Hematopoietic multipotent progenitor cell treated with erythropoietin and hydrocortisone succinate and interleukin-3 and kit ligand, for 17 days (in vitro differentiated cells): ENCODE data around the gene ALMS1.
"Not testable (repeated sequence)": the region's sequence is repeated elsewhere in the genome, so short reads cannot be mapped to it uniquely, and the experiment has no call there.

Experiments used
- DNase-seq: peaks from one replicate; pipeline ENCODE4 v3.0.0-alpha.2; 2015; ENCODE audit warnings: low spot score

ALMS1 gene

DNA sequence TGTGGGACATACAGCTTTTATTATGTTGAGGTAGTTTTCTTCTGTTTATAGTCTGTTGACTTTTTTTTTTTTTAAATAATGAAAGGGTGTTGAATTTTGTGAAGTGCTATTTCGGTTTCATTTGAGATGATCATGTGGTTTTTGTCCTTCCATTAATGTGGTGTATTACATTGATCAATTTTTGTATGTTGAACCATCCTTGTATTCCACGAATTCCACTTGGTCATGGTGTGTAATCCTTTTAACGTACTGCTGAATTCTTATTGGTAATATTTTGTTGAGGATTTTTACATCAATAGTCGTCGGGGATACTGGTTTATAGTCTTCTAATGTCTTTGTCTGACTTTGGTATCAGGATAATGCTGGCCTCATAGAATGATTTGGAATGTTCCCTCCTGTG lies 18.8 kb downstream of the ALMS1 start:
- no peak for DNase-seq

DNA sequence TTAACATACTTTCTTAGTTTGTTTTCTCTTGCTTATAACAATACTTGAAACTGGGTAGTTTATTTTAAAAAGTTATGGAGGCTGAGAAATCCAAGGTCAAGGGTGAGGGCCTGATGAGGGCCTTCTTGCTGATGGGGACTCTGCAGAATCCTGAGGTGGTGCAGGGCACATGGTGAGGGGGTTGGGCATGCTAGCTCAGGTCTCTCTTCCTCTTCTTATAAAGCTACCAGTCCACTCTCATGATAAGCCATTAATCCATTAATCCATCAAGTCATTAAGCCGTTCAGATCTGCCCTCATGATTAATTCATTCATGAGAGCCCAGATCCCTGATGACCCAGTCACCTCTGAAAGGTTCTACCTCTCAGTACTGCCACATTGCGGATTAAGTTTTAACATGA lies 21.4 kb downstream of the ALMS1 start:
- no peak for DNase-seq

GRCh38 chr2:73408198-73408597 lies 22.6 kb downstream of the ALMS1 start:
- no peak for DNase-seq

GRCh38 chr2:73414696-73415095 lies 29.1 kb downstream of the ALMS1 start:
- no peak for DNase-seq

DNA sequence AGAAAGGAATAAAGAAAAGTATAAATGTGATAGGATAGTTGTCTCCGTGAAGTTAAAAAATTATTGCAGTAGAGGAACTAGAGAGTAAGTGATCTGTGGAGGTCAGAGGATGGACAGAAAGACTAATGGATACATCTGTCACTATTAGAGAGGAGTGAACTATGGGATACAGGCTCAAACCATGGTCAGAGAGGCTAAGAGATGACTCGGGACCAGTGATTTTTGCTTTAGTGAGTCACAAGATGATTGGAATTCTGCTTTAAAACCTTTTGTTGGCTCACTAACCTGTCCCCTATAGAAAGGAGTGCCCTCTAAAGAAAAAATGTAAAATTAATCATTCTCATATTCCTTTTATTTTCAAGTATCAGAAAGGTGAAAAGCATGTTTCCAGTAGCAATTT lies 30.3 kb downstream of the ALMS1 start:
- DNase-seq, result no peak

- no peak for DNase-seq
These were observed 32.7 kb downstream of the ALMS1 start for GRCh38 chr2:73418343-73418742.

- DNase-seq, result no peak
These were observed 38.3 kb downstream of the ALMS1 start for GRCh38 chr2:73423913-73424312.

GRCh38 chr2:73426176-73426575 lies 40.5 kb downstream of the ALMS1 start:
- DNase-seq, result no peak

DNA sequence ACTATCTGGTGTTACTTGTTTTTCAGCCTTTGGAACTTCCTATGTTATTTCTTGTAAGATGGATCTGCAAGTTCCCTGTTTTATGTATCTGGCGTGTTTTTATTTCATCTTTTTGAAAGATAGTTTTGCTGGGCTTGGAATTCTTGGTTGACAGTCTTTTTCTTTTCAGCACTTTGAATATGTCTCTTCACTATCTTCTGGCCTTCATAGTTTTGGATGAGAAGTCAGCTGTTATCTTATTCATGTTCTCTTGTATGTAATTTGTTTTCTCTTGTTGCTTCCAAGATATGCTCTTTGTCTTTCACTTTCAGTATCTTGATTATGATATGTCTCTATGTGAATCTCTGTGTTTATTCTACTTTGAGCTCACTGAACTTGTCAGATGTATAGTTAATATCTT lies 50.4 kb downstream of the ALMS1 start:
- no peak for DNase-seq

DNA sequence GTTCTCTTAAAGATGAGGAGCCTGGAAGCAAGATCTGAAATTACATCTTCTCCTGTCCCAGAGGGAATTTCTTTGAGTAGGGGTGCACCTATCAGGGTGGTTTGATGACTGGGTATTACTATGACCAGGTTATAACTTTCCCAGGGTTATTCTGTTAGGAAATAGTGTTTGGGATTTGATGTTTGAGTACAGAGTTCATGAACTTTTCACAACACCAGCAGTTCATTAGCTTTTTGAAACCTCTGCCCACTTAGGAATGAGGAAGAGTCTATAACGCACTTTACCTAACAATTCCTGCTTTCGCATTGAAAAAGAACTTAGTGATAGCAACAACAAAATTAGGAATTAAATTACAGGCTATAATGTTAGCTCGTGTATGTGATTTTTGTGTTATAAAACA lies 58.6 kb downstream of the ALMS1 start:
- no peak for DNase-seq

- no peak for DNase-seq
These were observed 63.2 kb downstream of the ALMS1 start for GRCh38 chr2:73448856-73449255.

- no peak for DNase-seq
These were observed 63.8 kb downstream of the ALMS1 start for GRCh38 chr2:73449404-73449803.

DNA sequence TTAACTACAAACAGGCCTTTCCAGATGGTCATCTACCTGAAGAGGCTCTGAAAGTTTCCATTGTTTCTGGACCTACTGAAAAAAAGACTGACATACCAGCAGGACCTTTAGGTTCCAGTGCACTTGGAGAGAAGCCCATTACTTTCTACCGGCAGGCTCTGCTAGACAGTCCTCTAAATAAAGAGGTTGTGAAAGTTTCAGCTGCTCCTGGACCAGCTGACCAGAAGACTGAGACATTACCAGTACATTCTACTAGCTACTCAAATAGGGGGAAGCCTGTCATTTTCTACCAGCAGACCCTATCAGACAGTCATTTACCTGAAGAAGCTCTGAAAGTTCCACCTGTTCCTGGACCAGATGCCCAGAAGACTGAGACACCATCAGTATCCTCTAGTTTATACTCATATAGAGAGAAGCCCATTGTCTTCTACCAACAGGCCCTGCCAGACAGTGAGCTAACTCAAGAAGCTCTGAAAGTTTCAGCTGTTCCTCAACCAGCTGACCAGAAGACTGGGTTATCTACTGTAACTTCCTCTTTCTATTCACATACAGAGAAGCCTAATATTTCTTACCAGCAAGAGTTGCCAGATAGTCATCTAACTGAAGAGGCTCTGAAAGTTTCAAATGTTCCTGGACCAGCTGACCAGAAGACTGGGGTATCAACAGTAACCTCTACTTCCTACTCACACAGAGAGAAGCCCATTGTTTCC lies 65.8 kb downstream of the ALMS1 start:
- no peak for DNase-seq

DNA sequence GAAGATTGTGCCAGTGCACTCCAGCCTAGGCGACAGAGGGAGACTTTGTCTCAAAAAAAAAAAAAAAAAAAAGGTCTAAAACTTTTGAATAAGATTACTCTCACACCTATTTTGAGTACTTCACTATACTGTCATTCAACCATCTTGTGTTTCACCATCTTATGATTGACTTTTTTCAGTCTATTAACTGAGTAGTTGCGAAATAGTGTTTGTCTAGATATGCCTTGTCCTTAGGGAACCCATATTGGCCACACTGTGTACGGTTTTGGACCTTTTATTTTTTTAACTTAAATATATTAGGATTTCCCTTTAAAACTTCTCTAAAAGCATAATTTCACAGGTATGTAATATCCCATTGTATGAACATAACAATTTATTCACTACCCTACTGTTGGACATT lies 72.3 kb downstream of the ALMS1 start:
- no peak for DNase-seq

GRCh38 chr2:73462388-73462787 lies 76.8 kb downstream of the ALMS1 start:
- DNase-seq, result not testable (repeated sequence)

DNA sequence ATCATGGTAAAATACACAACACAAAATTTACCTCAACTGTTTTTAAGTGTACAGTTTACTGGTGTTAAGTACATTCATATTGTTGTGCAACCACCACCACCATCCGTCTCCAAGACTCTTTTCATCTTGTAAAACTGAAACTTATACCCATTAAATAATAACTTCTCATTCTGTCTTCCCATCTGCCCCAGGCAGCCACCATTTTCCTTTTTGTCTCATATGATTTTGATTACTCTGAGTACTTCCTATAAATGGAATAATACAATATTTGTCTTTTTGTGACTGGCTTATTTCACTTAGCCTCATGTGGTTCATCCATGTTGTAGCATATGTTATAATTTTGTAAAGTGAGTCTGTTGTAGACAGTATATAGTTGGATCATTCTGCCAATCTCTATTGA lies 82.7 kb downstream of the ALMS1 start:
- no peak for DNase-seq

- not testable (repeated sequence) for DNase-seq
These were observed 98.2 kb downstream of the ALMS1 start for GRCh38 chr2:73483874-73484273.

- no peak for DNase-seq
These were observed 101.5 kb downstream of the ALMS1 start for GRCh38 chr2:73487112-73487657.

- DNase-seq, result no peak
These were observed 102.4 kb downstream of the ALMS1 start for GRCh38 chr2:73488079-73488478.

- no peak for DNase-seq
These were observed 103.4 kb downstream of the ALMS1 start for GRCh38 chr2:73489053-73489452.

- DNase-seq, result no peak
These were observed 108.4 kb downstream of the ALMS1 start for GRCh38 chr2:73494031-73494430.

DNA sequence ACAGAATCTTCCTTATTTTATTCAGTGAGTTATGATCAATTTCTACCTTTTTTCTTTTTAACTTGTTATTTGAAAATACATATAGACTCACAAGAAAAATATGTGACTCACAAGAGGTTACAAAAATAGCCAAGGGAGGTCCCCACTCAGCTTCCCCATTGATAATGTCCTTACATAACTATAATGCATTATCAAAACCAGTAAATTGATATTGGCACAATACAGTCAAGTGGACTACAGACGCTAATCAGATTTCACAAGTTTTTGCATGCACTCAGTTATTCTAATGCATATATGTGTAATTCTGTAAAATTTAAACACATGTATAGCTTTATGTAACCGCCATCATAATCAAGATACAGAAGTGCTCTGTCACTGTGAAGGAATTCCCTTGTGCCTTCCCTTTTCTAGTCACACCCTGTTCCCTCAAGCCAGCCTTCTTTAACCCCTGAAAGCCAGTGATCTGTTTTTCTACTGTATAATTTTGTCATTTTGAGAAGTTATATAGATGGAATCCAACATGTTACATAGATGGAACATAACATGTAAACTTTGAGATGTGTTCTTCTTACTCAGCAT lies 118.4 kb downstream of the ALMS1 start:
- no peak for DNase-seq

DNA sequence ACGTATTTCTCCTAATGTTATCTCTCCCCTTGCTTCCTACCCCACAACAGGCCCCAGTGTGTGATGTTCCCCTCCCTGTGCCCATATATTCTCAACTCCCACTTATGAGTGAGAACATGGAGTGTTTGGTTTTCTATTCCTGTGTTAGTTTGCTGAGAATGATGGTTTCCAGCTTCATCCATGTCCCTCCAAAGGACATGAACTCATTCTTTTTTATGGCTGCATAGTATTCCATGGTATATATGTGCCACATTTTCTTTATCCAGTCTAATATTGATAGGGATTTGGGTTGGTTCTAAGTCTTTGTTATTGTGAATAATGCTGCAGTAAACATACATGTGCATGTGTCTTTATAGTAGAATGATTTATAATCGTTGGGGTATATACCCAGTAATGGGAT lies 119.2 kb downstream of the ALMS1 start:
- DNase-seq, result not testable (repeated sequence)

DNA sequence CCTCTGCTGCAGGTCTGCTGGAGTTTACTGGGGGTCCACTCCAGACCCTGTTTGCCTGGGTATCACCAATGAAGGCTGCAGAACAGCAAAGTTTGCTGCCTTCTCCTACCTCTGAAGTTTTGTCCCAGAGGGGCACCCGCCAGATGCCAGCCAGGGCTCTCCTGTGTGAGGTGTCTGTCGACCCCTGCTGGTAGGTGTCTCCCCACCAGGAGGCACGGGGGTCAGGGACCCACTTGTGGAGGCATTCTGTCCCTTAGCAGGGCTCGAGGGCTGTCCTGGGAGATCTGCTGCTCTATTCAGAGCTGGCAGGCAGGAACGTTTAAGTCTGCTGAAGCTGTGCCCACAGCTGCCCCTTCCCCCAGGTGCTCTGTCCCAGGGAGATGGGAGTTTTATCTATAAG lies 124.8 kb downstream of the ALMS1 start:
- not testable (repeated sequence) for DNase-seq
